ENCODE results near the gene SPART. TPM values are rescaled to one million over a fixed set of nuclear protein-coding genes. Genes with fewer than 3 reads are reported as not detected.

The SPART gene
- total and polyA plus RNA-seq, 9 of the 15 experiments (the other 6 are each of a cell fraction or from before 2014, with no cell fraction given): 18.7 to 79.0 (median 41.0) TPM

- Histone ChIP-seq H3K36me3 (ENCODE audit: control insufficient read depth, insufficient read depth, low read length) (no peaks in the 10 kb centered on the region), H3K9me1 (ENCODE audit: control insufficient read depth, insufficient read depth, low read length) (no peaks in the 10 kb centered on the region), H3K9me3 (replicated peaks; ENCODE audit: control insufficient read depth, insufficient read depth, low read depth, low read length) (no peaks in the 10 kb centered on the region), H2AFZ (ENCODE audit: low read depth, low read length) (no peak overlapping the region), H3K27ac (ENCODE audit: extremely low read depth, low read depth, low read length) (no peak overlapping the region), H3K4me1 (replicated peaks in 1 of 2; ENCODE audit: control insufficient read depth in 2 of 2, insufficient read depth in 2 of 2, low read length in 2 of 2) (no peaks in the 10 kb centered on the region), H3K4me3 (no peak overlapping the region), H3K79me2 (ENCODE audit: control insufficient read depth, insufficient read depth, low read length) (no peaks in the 10 kb centered on the region), H4K20me1 (replicated peaks; ENCODE audit: control insufficient read depth, insufficient read depth, low read length) (no peaks in the 10 kb centered on the region), H3K4me2 (ENCODE audit: insufficient read depth, low read length) (no peak overlapping the region), H3K9ac (ENCODE audit: insufficient read depth in 1 of 2, low read depth in 2 of 2, low read length in 2 of 2) (no peak overlapping the region), H3K27me3 (ENCODE audit: control insufficient read depth in 2 of 2, insufficient read depth in 2 of 2, low read length in 2 of 2) (no peaks in the 10 kb centered on the region)
- ATAC-seq (no peak), FAIRE-seq (no peak), DNase-seq (ENCODE audit: extremely low read depth in 1 of 4, low spot score in 3 of 4) (no peak)
- in situ Hi-C loops (cut with MboI) (no loop called here), intact Hi-C loops (cut with micrococcal nuclease) (no loop called here)
- 8% methylated on average over 1 of the region's 1 CpG for WGBS (ENCODE audit: insufficient coverage, low coverage, missing lambda C conversion rate)
- ChIA-PET CTCF (ENCODE audit: low intra/inter-chr PET ratio) (no interaction called here), POLR2A (interaction anchor here (0.7 kb wide), 1 partner anchor 11 kb away, joined by 3 read pairs; no protein-coding TSS in a partner anchor)
- BruUV-seq (replicated peaks): no TSS peak
- no peak for TF ChIP-seq CHAMP1 (IDR thresholded peaks at IDR 0.05)
- TF ChIP-seq RFX7 (CRISPR knock-in tag; IDR thresholded peaks at IDR 0.05): no peak
- TF ChIP-seq ESRRA (IDR thresholded peaks at IDR 0.05; ENCODE audit: borderline replicate concordance, low read depth): no peak
- no peak for TF ChIP-seq HEY1 (CRISPR knock-in tag; IDR thresholded peaks at IDR 0.05; ENCODE audit: borderline replicate concordance)
- no peak for TF ChIP-seq SRSF9 (IDR thresholded peaks at IDR 0.05; ENCODE audit: borderline replicate concordance, low read depth, low read length)
- no peak for TF ChIP-seq SOX6 (IDR thresholded peaks at IDR 0.05)
- TF ChIP-seq HINFP (tag; conservative IDR thresholded peaks at IDR 0.05; ENCODE audit: low read depth): no peak
- no peak for TF ChIP-seq NCOA2 (IDR thresholded peaks at IDR 0.05; ENCODE audit: partially characterized antibody in 2 of 2)
- no peak for TF ChIP-seq PHTF2 (CRISPR knock-in tag; IDR thresholded peaks at IDR 0.05)
- TF ChIP-seq ZNF282 (CRISPR knock-in tag; IDR thresholded peaks at IDR 0.05): no peak
- no peak for TF ChIP-seq ILF3 (IDR thresholded peaks at IDR 0.05; ENCODE audit: borderline replicate concordance)
- TF ChIP-seq FOXK1 (CRISPR knock-in tag; IDR thresholded peaks at IDR 0.05; ENCODE audit: borderline replicate concordance): no peak
- TF ChIP-seq KLF10 (CRISPR knock-in tag; IDR thresholded peaks at IDR 0.05): no peak
- no peak for TF ChIP-seq EP300 (IDR thresholded peaks at IDR 0.05; ENCODE audit: low read length)
- no peak for TF ChIP-seq ZNF232 (CRISPR knock-in tag; IDR thresholded peaks at IDR 0.05)
- no peak for TF ChIP-seq MEF2A (IDR thresholded peaks at IDR 0.05; ENCODE audit: control insufficient read depth, low read depth, low read length)
Measured at GRCh38 chr13:36360903-36361302, 14.7 kb upstream of the SPART start.

All from K562 (cell line).